Spleen (tissue), 11 donors: ENCODE measurements around the gene MRPS31. TPM values are rescaled to one million over a fixed set of nuclear protein-coding genes. Genes with fewer than 3 reads are reported as not detected.

Experiments
- DNase-seq: peaks from one replicate; pipeline ENCODE4 v3.0.0-alpha.2; 2020
- H3K27ac ChIP-seq, 8 donors: fragments of 200-600 bp; sonication (generic) in 7 of 8; 1 replicate in 4 of 8; 2 replicates in 4 of 8; pipeline versions ENCODE4 v1.5.0 to v1.8.0; 2016 to 2021; ENCODE audit warnings: inconsistent platforms in 4 of 8, mild to moderate bottlenecking in 4 of 8, moderate library complexity in 1 of 8
- H3K27me3 ChIP-seq, 7 donors: fragments of 200-600 bp; sonication (generic) in 6 of 7; replicated peaks in 1 of 7; 1 replicate in 4 of 7; 2 replicates in 3 of 7; pipeline versions ENCODE4 v1.5.0 to v1.8.0; 2016 to 2021; ENCODE audit warnings: inconsistent platforms in 3 of 7, mild to moderate bottlenecking in 1 of 7
- H3K36me3 ChIP-seq, 6 donors: fragments of 200-600 bp; sonication (generic) in 5 of 6; 1 replicate in 4 of 6; 2 replicates in 2 of 6; pipeline versions ENCODE4 v1.5.0 to v1.8.0; 2016 to 2021; ENCODE audit warnings: inconsistent platforms in 2 of 6
- H3K4me1 ChIP-seq, 6 donors: fragments of 200-600 bp; sonication (generic) in 5 of 6; 1 replicate in 3 of 6; 2 replicates in 3 of 6; pipeline versions ENCODE4 v1.5.0 to v1.8.0; 2016 to 2021; ENCODE audit warnings: inconsistent platforms in 3 of 6
- H3K4me3 ChIP-seq, 8 donors: fragments of 200-600 bp; sonication (generic) in 7 of 8; 1 replicate in 4 of 8; 2 replicates in 4 of 8; pipeline versions ENCODE4 v1.5.0 to v1.8.0; 2016 to 2021; ENCODE audit warnings: inconsistent platforms in 4 of 8, mild to moderate bottlenecking in 4 of 8, moderate library complexity in 2 of 8
- H3K9me3 ChIP-seq, 8 donors: fragments of 200-600 bp; sonication (generic) in 7 of 8; 1 replicate in 4 of 8; 2 replicates in 4 of 8; pipeline versions ENCODE4 v1.5.0 to v1.8.0; 2016 to 2021; ENCODE audit warnings: inconsistent platforms in 4 of 8
- CTCF ChIP-seq, 11 experiments: fragments of 200-600 bp in 7 of 11; fragments of 450-650 bp in 4 of 11; sonication (generic) in 4 of 11; IDR thresholded peaks in 8 of 11; conservative IDR thresholded peaks in 3 of 11; 1 replicate in 7 of 11; 2 replicates in 4 of 11; pipeline versions ENCODE4 v1.4.0 to v1.8.0; 2016 to 2021; ENCODE audit warnings: antibody characterized with exemption in 11 of 11, inconsistent platforms in 4 of 11, mild to moderate bottlenecking in 1 of 11
- POLR2A ChIP-seq, 3 donors: fragments of 450-650 bp; IDR thresholded peaks; one replicate each; pipeline ENCODE4 v1.5.1; 2017; ENCODE audit warnings: antibody characterized with exemption in 3 of 3, mild to moderate bottlenecking in 1 of 3
- POLR2AphosphoS5 ChIP-seq, 3 donors: sonication (generic); formaldehyde crosslinking; IDR thresholded peaks; one replicate each; pipeline ENCODE4 v1.5.1; 2017; ENCODE audit warnings: antibody characterized with exemption in 3 of 3
- WGBS, 5 donors: extraction: QIAGEN DNeasy Blood & Tissue Kit in 3 of 5; methylation state at CpG; one replicate each; pipeline versions ENCODE4 v1.1.5 to v1.1.7; 2013 to 2018; 5-methylcytosine and 5-hydroxymethylcytosine counted together
- intact Hi-C: fragments of 100-400 bp; cut with DNase I; formaldehyde crosslinking; loops from one replicate; pipeline ENCODE4 v1.15.0; 2023; ENCODE audit warnings: low total_unique reads
- polyA plus RNA-seq, 3 donors: library from polyadenylated mRNA; stranded (reverse); fragments of 200-250 nt; gene quantifications; one replicate each; pipeline ENCODE4 v1.2.1, GENCODE V29; 2013
- total RNA-seq, 7 donors: library from RNA; depleted of rRNA in 3 of 7; stranded (reverse); fragments of >200 nt in 3 of 7; fragmentation: NEBNext Ultra II Directional in 4 of 7; extraction: Animal tissue kit (Norgen Biotek cat#: 25700) in 4 of 7; gene quantifications; one replicate each; pipeline versions ENCODE4 v1.1.0 to v1.2.1, GENCODE V29; 2016 to 2021
- donor health status: healthy with polysubstance abuse.
- donor health status: DM: no; HTN: no; CAD: no; lungs with moderate emphysema.
- donor health status: DM: no; HTN: no; CAD: no.
- donor health status: Bipolar disorder and iron deficiency.
- donor health status: healthy.
- donor health status: DM: no; HTN: no; CAD: no.
- donor health status: DM: yes; HTN: yes; CAD: no.

Gene MRPS31
- total and polyA plus RNA-seq, 10 donors = 16.8 to 33.2 (median 28.1) TPM

- Histone ChIP-seq H3K4me1 (peaks cover 4 to 32% (median 19%) of the 10 kb centered on the region in 6 donors), H3K4me3 (peak overlapping the region in 2 of 8 donors; percentile 32 to 61), H3K9me3 (no peaks in the 10 kb centered on the region), H3K27me3 (no peaks in the 10 kb centered on the region), H3K36me3 (no peaks in the 10 kb centered on the region), H3K27ac (peak overlapping the region in 7 of 8 donors; percentile 68 to 88 (median 81))
- DNase-seq = peak; percentile 90
- TF ChIP-seq POLR2AphosphoS5 (IDR thresholded peaks at IDR 0.05) (peak in 1 of 3 donors; percentile 68), POLR2A (IDR thresholded peaks at IDR 0.05) (no peak)
- 4 to 9% (median 6%) methylated on average over 7 of the region's 7 CpGs for WGBS, 5 donors
- intact Hi-C loops = loop anchor here (5.0 kb wide), 1 partner anchor 1094 kb away; no protein-coding TSS in a partner anchor
These were observed 5.7 kb upstream of the MRPS31 start for GRCh38 chr13:40776681-40777165.

GRCh38 chr13:40776232-40776631, 5.2 kb upstream of the MRPS31 start:
- peak overlapping the region in 7 of 8 donors; percentile 68 to 88 (median 81) for H3K27ac ChIP-seq

GRCh38 chr13:40774672-40775071, 3.7 kb upstream of the MRPS31 start:
- H3K36me3 ChIP-seq = no peaks in the 10 kb centered on the region
- intact Hi-C loops = loop anchor here (5.0 kb wide), 1 partner anchor 1092 kb away; no protein-coding TSS in a partner anchor
- TF ChIP-seq POLR2AphosphoS5 (IDR thresholded peaks at IDR 0.05) = no peak
- no peak for TF ChIP-seq CTCF (IDR thresholded peaks at IDR 0.05 in 8 of 11, conservative IDR thresholded peaks at IDR 0.05 in 3 of 11)
- TF ChIP-seq POLR2A (IDR thresholded peaks at IDR 0.05) = no peak
- peak; percentile 54 for DNase-seq
- 84 to 89% (median 88%) methylated on average over 6 of the region's 6 CpGs for WGBS, 5 donors
- peaks cover 4 to 35% (median 25%) of the 10 kb centered on the region in 6 donors for H3K4me1 ChIP-seq
- no peak overlapping the region for H3K4me3 ChIP-seq
- no peaks in the 10 kb centered on the region for H3K9me3 ChIP-seq
- H3K27me3 ChIP-seq = no peaks in the 10 kb centered on the region
- no peak overlapping the region for H3K27ac ChIP-seq

More at GRCh38 chr13:40776232-40776631, 5.2 kb upstream of the MRPS31 start:
- H3K27me3 ChIP-seq = no peaks in the 10 kb centered on the region
- WGBS, 5 donors = 54 to 71% (median 69%) methylated on average over 7 of the region's 7 CpGs
- peak; percentile 63 for DNase-seq
- intact Hi-C loops = loop anchor here (5.0 kb wide), 1 partner anchor 1094 kb away; no protein-coding TSS in a partner anchor
- H3K4me3 ChIP-seq = peak overlapping the region in 1 of 8 donors; percentile 61
- H3K36me3 ChIP-seq = no peaks in the 10 kb centered on the region
- TF ChIP-seq POLR2AphosphoS5 (IDR thresholded peaks at IDR 0.05) = no peak
- TF ChIP-seq POLR2A (IDR thresholded peaks at IDR 0.05) = no peak
- TF ChIP-seq CTCF (IDR thresholded peaks at IDR 0.05 in 8 of 11, conservative IDR thresholded peaks at IDR 0.05 in 3 of 11) = no peak
- no peaks in the 10 kb centered on the region for H3K9me3 ChIP-seq
- H3K4me1 ChIP-seq = peaks cover 4 to 35% (median 23%) of the 10 kb centered on the region in 6 donors

GRCh38 chr13:40772765-40773473, 1.9 kb upstream of the MRPS31 start:
- Histone ChIP-seq H3K27ac (no peak overlapping the region), H3K36me3 (no peaks in the 10 kb centered on the region), H3K4me3 (no peak overlapping the region), H3K27me3 (no peaks in the 10 kb centered on the region), H3K9me3 (no peaks in the 10 kb centered on the region), H3K4me1 (peaks cover 4 to 34% (median 25%) of the 10 kb centered on the region in 6 donors)
- 93 to 97% (median 95%) methylated on average over 6 of the region's 6 CpGs for WGBS, 5 donors
- intact Hi-C loops = no loop called here
- no peak for TF ChIP-seq POLR2A (IDR thresholded peaks at IDR 0.05)
- TF ChIP-seq CTCF (IDR thresholded peaks at IDR 0.05 in 8 of 11, conservative IDR thresholded peaks at IDR 0.05 in 3 of 11) = no peak
- no peak for TF ChIP-seq POLR2AphosphoS5 (IDR thresholded peaks at IDR 0.05)
- no peak for DNase-seq
